GM12892 (cell line): ENCODE measurements around the gene NLGN3.

ENCODE experiments used
- POLR2A ChIP-seq: IDR thresholded peaks from 2 replicates; pipeline ENCODE4 v1.6.1; 2011; ENCODE audit warnings: low read depth, low read length, control low read depth
- TAF1 ChIP-seq: IDR thresholded peaks from 2 replicates; pipeline ENCODE4 v1.6.1; 2011; ENCODE audit warnings: low read depth, mild to moderate bottlenecking, control low read depth, low read length, borderline replicate concordance

GRCh38 chrX:71117358-71117757 is 27.3 kb upstream of the NLGN3 start:
- TF ChIP-seq POLR2A = no peak
- no peak for TF ChIP-seq TAF1
